Umbilical cord (tissue), 2 donors: Measurements from ENCODE around the gene OR5C1. TPM values are rescaled to one million over a fixed set of nuclear protein-coding genes. Genes with fewer than 3 reads are reported as not detected.
"Not testable (repeated sequence)": the region's sequence is repeated elsewhere in the genome, so short reads cannot be mapped to it uniquely, and the experiment has no call there.

Experiments used
- DNase-seq: peaks from one replicate; pipeline ENCODE4 v3.0.0-alpha.2; 2015; ENCODE audit warnings: low spot score
- total RNA-seq: library from RNA; depleted of rRNA; stranded (reverse); fragments of >200 nt; gene quantifications from one replicate; pipeline ENCODE4 v1.2.3, GENCODE V29; 2014; ENCODE audit warnings: low replicate concordance; ENCODE audit not compliant: insufficient read depth

The OR5C1 gene
- 1.2 TPM for total RNA-seq

- no peak for DNase-seq
Observed at GRCh38 chr9:122788831-122789230, at the start of gene OR5C1. TSS of gene OR5C1 (plus strand) at chr9:122788933. CDS start at chr9:122788933, 0 bp downstream.

GRCh38 chr9:122742003-122742402, 46.7 kb upstream of the OR5C1 start, which contains the start of gene OR1L6:
TSS of gene OR1L6 (plus strand) at chr9:122742303. CDS start at chr9:122749848, 7,545 bp downstream.
- DNase-seq: no peak

GRCh38 chr9:122754825-122755224, 33.9 kb upstream of the OR5C1 start:
- no peak for DNase-seq

DNA sequence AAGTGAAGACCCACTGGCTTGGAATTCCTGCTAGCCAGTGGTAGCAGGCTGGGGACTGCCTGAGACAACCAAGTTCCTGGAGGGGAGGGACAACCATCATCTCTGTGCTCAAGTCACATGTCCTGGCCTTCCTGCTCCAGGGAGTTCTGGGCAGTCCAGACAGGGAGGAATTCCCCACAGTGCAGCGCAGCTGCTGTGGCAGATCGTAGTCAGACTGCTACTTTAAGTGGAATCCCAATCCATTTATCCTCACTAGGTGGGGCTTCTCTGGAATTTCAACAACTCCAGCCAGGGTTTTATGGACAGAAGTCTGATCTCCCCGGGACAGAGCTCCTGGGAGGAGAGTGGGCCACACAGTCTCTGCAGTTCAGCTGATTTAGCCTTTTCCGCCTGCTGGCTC, 20.9 kb upstream of the OR5C1 start:
- DNase-seq: no peak

- DNase-seq: no peak
Observed at GRCh38 chr9:122777052-122777451, 11.7 kb upstream of the OR5C1 start.

DNA sequence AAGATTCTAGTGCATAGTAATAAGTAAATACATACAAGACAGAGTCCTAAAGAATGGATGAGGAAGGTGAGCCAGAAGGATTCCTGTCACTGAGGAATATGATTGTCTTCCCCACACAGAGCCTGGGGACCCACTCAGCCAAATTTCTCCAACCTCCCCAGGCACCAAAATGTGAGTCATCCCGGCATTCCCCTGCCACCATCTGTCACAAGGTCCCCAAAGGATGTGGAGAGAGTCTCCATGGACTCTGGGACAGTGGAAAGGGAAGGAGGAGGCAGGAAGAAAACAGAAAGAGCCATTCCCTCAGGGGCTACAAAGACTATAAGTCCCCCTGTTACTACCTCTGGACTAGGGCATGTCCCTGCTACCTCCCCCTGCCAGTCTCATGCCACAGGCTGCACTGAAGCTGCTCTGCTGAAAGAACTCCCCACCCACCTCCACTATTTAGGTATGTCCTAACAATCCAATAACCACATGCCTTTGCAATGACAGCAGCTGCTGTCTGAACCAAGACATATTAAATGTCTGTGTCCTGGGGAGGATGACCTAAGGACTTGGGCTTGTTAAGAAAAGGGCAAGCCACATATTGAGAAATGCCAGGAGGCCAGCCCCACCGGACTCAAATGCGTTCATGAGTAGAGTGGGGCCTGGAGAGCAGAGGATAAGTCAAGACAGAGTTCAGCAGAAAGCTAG, 10.7 kb upstream of the OR5C1 start:
- DNase-seq: no peak

GRCh38 chr9:122779181-122779580, 9.6 kb upstream of the OR5C1 start:
- DNase-seq: no peak

GRCh38 chr9:122780026-122780425, 8.7 kb upstream of the OR5C1 start:
- no peak for DNase-seq

GRCh38 chr9:122781671-122782070, 7.1 kb upstream of the OR5C1 start:
- no peak for DNase-seq

DNA sequence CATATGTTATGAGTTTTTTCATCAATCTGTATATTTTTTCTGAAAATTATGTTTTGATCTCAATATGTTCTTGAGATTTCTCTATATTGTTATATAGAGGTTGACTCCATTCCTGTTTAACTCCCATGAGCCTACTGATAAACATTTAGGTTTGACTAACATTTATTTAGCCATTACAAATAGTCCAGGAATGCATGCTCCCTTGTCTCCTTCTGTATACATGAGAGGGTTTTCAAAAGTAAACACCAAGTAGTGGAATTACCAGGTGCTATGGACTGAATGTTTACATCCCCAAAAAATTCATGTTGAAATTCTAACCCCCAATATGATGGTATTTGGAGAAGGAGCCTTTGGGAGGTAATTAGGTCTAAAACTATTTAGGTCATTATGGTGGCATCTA, 3.5 kb upstream of the OR5C1 start:
- DNase-seq: no peak

GRCh38 chr9:122786338-122786737, 2.4 kb upstream of the OR5C1 start:
- no peak for DNase-seq

DNA sequence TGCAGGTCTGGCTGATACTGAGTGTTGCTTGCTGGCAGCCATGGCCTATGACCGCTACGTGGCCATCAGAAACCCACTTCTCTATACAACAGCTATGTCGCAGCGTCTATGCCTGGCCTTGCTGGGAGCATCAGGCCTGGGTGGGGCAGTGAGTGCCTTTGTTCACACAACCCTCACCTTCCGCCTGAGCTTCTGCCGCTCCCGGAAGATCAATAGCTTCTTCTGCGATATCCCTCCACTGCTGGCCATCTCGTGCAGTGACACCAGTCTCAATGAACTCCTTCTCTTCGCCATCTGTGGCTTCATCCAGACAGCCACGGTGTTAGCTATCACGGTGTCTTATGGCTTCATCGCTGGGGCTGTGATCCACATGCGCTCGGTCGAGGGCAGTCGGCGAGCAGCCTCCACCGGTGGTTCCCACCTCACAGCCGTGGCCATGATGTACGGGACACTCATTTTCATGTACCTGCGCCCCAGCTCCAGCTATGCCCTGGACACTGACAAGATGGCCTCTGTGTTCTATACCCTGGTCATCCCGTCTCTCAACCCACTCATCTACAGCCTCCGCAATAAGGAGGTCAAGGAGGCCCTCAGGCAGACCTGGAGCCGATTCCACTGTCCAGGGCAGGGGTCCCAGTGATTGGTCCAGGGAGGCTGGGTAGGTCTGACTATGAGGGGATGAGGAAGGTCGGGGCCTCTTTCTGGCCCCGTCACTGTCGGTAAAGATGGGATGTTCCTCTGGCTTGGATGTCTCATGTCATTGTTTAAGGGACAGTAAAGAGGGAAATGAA, 718 bp downstream of the OR5C1 start:
- no peak for DNase-seq

DNA sequence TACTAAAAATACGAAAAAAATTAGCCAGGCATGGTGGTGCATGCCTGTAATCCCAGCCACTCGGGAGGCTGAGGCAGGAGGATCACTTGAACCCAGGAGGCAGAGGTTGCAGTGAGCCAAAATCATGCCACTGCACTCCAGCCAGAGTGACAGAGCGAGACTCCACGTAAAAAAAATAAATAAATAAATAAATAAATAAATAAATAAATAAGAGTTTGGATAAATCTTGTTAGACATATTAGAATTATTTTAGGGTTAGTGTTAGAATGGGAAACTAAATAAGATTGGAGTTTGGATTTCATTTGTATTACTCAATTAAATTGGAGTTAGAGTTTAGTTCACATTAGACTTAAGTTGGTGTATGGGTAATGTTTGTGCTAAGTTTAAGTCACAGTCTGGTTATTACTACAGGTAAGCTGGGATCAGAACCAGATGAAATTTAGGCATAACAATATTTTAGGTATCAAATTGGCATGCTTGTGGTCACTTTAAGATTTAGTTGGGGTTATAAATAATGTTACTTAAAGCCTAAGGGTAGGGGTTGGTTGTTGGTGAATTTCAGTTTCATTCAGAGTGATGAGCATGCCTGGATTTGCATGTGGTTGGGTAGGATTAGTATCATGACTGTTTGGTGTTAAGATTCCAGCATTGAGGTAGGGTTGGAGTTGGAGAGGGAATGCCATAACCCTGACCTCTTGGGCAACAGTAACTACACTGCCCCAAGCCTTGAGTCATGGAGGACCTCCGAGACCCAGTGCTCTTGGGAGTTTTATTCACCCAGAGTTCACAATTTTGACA, 3.3 kb downstream of the OR5C1 start:
- no peak for DNase-seq

- no peak for DNase-seq
Observed at GRCh38 chr9:122797316-122798063, 8.8 kb downstream of the OR5C1 start.

DNA sequence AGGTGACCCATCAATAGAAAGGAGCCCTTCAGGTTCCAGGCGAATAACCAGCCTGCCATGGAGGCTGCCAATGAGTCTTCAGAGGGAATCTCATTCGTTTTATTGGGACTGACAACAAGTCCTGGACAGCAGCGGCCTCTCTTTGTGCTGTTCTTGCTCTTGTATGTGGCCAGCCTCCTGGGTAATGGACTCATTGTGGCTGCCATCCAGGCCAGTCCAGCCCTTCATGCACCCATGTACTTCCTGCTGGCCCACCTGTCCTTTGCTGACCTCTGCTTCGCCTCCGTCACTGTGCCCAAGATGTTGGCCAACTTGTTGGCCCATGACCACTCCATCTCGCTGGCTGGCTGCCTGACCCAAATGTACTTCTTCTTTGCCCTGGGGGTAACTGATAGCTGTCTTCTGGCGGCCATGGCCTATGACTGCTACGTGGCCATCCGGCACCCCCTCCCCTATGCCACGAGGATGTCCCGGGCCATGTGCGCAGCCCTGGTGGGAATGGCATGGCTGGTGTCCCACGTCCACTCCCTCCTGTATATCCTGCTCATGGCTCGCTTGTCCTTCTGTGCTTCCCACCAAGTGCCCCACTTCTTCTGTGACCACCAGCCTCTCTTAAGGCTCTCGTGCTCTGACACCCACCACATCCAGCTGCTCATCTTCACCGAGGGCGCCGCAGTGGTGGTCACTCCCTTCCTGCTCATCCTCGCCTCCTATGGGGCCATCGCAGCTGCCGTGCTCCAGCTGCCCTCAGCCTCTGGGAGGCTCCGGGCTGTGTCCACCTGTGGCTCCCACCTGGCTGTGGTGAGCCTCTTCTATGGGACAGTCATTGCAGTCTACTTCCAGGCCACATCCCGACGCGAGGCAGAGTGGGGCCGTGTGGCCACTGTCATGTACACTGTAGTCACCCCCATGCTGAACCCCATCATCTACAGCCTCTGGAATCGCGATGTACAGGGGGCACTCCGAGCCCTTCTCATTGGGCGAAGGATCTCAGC, 11.6 kb downstream of the OR5C1 start, which contains the start of gene OR1K1:
TSS of gene OR1K1 (plus strand) at position 58 of the 995 bp plus-strand sequence. CDS start at position 58, 0 bp downstream.
- no peak for DNase-seq

- DNase-seq: no peak
Observed at GRCh38 chr9:122806661-122807060, 17.9 kb downstream of the OR5C1 start.

GRCh38 chr9:122807271-122807900, 18.7 kb downstream of the OR5C1 start:
- DNase-seq: no peak

GRCh38 chr9:122808141-122808540, 19.4 kb downstream of the OR5C1 start:
- DNase-seq: no peak

- DNase-seq: not testable (repeated sequence)
Observed at GRCh38 chr9:122809261-122809660, 20.5 kb downstream of the OR5C1 start.
